Endometrium (tissue), 2 donors: ENCODE data around the gene IDUA.
"Not testable (repeated sequence)": the region's sequence is repeated elsewhere in the genome, so short reads cannot be mapped to it uniquely, and the experiment has no call there.

Experiments used
- FAIRE-seq: peaks from 2 replicates; lab custom pipeline; 2012; peaks lifted over from hg19 to GRCh38; lab: Jason Lieb, UNC
- donor health status: control.
- donor health status: control.

The IDUA gene

DNA sequence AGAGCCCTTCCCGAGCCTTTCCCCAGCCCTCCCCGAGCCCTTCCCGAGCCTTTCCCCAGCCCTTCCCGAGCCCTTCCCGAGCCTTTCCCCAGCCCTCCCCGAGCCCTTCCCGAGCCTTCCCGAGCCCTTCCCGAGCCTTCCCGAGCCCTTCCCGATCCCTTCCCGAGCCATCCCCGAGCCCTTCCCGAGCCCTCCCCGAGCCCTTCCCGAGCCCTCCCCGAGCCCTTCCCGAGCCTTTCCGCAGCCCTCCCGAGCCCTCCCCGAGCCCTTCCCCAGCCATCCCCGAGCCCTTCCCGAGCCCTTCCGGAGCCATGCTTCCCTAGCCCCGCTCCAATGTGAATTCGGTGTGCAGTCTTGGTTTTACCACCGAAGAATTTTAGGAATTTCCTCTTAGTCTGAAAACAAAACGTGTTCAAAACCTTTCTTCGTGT is 59.8 kb downstream of the IDUA start:
- FAIRE-seq, result not testable (repeated sequence)

DNA sequence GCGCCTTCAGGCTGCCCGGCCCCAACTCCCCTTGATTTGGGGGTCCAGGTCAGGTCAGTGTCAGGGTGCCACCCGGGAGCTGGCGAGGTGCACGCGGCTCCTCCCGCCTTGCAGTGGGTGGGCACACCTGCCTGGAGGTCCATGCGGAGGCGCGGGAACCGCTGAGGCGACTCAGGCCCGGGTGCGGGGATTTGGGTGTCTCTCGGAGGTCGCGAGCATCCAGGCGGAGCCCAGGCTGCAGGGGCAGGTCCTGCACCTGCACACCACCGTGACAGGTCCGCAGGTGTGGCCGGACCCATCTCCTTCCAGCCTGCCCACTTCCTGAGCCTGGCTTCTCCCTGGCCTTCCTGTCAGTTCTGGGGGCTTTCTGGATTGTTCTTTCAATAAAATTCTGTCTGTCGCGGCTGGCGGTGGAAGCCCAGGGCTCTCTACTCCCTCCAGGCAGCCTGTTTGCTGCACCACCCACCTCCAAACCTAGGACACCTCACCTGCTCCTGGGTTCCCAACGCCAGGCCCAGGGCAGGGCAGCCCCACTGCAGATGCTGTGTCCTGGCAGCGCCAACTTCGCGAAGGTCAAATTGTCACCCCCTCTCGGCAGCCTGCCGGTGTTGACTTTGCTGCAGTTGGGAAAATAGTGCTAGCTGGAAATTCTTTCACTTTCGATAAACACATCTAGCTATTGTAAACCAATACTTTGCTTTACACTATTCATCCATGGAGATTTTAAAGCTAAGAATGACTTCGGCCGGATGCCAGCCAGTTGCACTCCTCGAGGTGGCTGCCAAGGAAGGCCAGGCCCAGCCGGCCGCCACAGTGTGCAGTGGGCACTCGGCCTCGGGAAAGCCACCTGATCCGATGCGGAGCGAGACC is 60.5 kb downstream of the IDUA start:
- FAIRE-seq, result no peak

DNA sequence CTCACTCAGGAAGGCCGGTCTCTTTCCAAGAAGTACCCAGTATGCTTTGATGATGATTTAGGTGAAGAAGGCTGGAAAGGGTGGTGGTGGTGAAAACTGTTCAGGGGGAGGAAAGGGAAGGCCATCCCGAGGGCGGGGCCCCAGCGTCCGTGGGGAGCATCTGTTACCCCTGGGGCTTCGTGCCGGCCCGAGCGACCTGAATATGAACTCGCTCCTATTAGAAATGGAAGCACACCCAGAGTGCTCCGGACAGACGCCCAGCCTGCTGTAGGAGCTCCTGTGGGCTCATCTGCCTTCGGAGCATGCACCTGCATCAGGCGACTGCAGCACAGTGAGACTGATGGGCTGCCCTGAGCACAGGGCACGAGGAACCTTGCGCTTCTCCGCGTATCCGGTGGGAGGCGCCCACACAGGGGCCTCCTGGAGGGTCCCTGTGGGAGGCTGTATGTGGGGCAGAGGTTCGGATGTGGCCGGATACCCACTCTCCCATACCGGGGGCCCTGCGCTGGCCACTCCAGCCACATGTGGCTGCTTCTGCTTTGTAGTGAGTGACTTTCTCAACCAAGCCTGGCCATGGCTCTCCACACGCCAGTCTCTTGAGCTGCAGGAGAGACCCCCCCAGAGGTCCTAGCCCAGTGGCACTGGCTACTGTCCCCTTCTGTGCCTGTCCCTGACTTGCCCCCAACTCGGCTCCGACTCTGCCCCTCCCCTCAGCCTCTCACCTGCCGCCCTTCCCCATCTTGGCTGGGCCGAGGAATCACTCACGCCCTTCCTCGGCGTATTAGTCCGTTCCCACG is 61.3 kb downstream of the IDUA start:
- FAIRE-seq, result no peak

DNA sequence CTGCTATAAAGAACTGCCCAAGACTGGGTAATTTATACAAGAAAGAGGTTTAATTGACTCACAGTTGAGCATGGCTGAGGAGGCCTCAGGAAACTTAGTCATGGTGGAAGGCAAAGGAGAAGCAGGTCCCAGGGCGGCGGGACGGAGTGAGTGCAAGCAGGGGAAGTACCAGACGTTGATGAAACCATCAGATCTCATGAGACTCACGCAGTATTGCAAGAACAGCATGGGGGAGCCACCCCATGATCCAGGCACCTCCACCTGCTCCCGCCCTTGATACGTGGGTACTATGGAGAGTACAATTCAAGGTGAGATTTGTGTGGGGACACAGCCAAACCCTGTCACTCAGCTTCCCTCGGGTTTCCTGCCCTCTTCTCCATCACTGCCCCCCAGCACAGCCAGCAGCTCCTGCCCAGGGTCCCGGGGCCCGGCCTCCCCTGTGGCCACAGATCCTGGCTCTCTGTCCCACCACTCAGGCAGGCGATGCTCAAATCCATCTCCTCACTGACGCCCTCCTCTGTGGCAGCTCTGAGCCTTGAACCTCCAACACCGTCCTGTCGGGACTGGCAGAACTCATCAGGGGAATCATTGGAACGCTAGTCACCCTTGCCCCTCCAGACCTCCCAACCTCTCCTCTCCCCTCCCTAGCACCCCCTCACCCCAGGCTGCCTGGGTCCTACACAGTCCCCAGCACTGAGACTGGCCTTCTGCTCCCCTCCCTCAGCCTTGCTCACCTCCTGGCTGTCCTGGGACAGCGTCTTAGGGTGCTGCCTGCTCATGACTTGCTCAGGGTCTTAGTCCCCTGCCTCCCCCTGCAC is 62.1 kb downstream of the IDUA start:
- FAIRE-seq, result no peak

DNA sequence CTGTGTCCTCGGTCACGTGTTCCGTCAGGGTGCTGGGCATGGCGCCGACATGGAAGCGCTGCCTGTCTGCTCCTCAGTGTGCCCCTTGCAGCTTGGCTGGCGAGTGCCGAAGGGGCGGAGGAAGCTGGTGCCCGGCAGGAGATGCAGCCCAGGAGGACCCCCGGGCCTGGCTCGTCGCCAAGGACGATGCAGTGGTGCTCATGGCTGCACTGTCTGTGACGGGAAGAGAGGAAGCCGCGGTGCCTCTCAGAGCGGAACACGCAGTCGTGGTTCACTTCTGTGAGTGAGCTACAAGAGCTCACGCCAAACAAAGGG is 62.7 kb downstream of the IDUA start:
- no peak for FAIRE-seq

DNA sequence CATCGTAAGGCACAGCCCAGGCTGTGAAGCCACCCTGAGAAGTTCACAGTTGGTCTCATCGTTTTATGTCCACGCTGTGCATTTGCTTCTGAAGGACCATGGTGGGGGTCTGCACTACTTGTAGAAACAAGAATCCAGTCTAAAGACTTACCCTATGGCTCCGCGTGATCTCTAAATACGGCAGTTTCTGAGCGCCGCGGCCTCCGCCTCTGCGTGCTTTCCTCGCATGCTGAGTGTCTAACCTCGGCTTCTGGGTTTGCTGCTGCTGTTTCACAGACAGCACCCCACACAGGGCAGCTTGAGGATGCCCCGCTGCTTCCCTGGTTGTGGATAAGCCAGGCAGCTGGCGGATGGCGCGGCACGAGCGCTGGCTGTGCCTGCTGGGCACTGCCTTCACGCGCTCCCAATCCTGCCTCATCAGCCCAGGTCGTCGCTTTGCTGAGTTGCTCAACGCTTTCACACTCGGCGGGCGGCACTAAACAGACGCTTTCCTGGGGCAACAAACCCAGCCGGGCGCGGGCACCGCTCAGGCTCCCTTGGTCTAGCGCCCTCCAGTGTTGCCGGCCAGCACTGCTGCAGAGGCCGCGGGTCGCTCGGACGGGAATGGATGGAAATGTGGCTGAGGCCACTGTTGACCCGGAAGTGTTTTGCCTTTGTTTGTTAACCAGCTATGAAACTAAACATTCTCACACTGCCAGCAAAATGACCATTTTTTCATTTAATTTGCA is 63.8 kb downstream of the IDUA start:
- FAIRE-seq, result no peak

DNA sequence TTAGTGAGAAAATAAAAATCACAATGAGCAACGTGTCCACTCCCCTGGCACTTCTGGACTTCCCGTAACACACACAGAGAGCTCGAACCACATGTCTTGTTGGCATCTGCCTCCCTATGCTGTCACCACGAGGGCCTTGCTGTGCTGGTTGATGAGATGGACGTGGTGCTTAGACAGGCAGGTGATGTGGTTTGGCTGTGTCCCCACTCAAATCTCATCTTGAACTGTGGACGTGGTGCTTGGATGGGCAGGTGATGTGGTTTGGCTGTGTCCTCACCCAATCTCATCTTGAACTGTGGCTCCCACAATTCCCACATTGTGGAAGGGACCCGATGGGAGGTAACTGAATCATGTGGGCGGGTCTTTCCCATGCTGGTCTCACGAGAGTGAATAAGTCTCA is 64.6 kb downstream of the IDUA start:
- FAIRE-seq, result no peak

DNA sequence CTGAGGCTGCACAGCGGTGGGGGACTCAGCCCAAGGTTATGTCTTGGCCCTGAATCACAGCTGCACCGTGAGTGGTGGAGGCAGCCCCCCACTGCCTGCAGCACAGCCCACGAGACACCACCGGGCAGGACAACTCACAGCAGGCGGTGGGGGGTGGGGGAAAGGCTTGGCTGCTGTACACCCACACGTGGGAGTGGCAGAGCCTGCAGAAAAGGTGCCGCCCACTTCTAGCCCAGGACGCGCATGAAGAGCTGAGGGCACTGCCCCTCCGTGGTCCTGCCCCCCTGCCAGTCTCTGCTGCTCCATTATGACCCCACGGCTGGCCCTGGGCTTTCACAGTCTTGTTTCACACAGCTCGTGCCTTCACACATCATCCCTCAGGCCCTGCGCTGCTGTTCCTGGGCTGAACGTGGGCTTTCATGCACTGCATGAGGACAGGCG is 65.4 kb downstream of the IDUA start:
- FAIRE-seq, result no peak

DNA sequence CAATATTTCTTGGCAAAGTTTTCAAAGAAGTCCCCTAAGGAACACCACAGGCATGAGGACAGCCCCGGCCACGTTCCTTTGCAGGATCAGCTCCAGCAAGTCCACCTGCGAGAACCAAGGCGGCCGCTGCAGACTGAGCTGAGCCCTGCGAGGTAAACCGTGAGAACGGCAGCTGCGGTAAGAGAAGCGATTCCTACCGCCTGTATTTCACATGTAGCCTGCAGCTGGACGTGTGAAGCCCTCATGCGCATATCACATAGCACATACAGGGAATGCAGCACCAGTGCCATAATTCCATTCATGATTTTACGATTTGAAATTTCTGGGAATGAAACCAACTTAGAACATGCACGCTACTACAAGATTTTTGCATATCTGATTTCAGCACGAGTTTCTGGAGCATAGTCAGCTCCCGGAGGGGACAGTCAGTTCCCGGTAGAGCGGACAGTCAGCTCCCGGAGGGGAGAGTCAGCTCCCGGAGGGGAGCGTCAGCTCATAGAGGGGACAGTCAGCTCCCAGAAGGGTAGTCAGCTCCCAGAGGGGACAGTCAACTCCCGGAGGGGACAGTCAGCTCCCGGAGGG is 66.3 kb downstream of the IDUA start:
- no peak for FAIRE-seq

DNA sequence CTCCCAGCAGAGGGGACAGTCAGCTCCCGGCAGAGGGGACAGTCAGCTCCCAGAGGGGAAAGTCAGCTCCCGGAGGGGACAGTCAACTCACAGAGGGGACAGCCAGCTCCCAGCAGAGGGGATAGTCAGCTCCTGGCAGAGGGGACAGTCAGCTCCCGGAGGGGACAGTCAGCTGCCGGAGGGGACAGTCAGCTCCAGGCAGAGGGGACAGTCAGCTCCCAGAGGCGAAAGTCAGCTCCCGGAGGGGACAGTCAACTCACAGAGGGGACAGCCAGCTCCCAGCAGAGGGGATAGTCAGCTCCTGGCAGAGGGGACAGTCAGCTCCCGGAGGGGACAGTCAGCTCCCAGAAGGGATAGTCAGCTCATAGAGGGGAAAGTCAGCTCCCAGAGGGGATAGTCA is 67.0 kb downstream of the IDUA start:
- not testable (repeated sequence) for FAIRE-seq
